GM10266 (cell line): ENCODE results near the gene NPC1.
"Not testable (repeated sequence)": the region's sequence is repeated elsewhere in the genome, so short reads cannot be mapped to it uniquely, and the experiment has no call there.

Experiments used
- DNase-seq: peaks from one replicate; pipeline ENCODE4 v3.0.0; 2012; ENCODE audit errors: extremely low spot score
- CTCF ChIP-seq: IDR thresholded peaks from 2 replicates; pipeline ENCODE4 v1.5.1; 2012; ENCODE audit warnings: mild to moderate bottlenecking, low read depth; ENCODE audit not compliant: control insufficient read depth, insufficient read depth; ENCODE audit errors: missing control alignments

Gene NPC1

DNA sequence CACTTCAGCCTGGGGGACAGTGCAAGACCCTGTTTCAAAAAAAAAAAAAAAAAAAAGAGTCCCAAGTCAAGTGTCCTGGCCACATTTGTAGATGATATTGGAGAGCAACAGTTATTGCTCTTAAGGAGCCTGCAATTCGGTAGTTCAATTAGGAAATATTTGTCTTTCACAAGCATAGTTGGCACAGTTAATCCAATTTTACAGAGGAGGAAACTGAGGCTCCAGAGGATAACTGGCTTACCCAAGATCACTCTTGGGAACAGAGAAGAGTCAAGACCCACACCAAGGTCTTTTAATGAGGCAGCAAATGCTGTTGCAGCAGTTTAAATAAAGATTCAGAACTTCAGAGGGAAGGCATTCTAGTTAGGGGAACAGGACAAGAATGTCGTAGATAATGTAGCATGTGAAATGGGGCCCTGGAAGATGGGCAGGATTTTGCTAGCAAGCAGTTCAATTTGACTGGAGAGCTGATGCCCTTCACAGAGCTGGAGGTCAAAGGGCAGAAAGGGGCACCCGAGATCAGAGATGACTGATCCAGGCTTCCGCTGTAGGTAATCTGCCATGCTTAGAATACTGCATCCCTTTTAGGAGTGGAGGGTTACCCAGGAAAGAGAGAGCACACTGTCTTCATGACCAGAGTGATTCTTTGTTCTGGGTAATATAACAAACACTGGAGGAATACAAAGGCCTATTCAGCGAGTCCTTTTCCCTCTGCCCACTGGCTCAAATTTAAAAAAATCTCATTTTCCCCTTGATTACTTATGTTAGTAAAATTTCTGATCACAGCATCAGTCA, 3.0 kb downstream of the NPC1 start:
- TF ChIP-seq CTCF, result no peak

DNA sequence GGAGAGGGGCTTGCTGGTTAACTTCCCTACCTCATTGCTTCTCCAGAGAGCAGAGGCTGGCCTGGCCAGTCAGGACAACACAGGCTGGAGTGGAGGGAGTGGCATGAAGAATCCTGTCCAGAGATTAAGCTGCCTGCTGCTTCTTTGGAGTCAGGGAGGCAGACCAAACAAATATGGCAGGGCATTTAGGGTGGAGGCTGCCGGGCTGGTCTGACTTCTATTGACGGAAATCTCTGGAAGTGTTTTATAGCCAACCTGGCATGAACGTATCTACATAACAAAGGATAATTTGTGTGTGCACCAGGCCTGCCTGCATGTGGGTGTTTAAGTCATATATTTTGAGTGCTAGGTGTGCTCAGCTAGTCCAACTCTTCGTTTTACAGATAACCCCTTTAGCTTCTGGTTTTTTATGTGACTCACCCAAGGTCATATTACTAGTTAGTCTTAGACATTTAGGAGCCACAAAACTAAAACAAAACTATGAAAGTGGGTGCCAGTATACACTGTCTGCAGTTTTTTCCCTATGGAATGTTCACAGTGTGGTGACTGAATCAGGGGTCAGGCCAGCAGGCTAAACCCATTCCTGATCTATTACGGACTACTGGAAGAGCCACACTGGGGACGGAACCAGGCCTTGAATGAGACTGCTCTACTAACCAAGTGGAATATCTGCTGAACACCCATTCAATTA, 5.5 kb downstream of the NPC1 start:
- DNase-seq, result no peak

More for the DNA sequence above, 3.0 kb downstream of the NPC1 start:
- DNase-seq, result no peak

GRCh38 chr18:23578891-23579653, 7.2 kb downstream of the NPC1 start:
- TF ChIP-seq CTCF, result no peak
- DNase-seq, result no peak

More for the DNA sequence above, 5.5 kb downstream of the NPC1 start:
- no peak for TF ChIP-seq CTCF

DNA sequence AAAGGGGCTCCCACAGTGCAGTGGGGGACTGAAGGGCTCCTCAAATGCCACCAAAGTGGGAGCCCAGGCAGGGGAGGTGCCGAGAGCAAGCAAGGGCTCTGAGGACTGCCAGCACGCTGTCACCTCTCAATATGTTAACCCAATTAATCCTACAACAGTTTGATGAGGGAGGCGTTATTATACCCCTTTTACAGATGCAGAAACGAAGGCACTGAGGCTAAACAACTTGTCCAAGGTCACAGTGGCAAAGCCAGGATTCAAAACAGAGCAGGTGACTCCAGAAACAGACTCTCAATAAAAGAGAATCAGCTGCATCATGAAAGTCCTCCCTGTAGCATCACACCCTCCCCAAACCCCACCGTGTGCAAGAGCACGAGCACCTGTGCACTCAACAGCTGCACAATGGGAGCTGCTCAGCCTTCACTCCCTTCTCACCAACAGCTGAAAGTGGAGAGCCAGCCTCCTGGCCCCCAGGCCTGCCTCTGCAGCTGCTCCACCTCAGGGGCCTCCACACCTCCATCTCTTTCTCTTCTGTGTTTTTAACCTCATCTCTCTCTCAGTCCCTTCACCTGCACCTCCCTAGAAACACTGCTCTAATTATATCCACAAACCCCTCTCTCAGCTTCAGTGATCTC, 8.1 kb downstream of the NPC1 start:
- TF ChIP-seq CTCF, result no peak
- no peak for DNase-seq

DNA sequence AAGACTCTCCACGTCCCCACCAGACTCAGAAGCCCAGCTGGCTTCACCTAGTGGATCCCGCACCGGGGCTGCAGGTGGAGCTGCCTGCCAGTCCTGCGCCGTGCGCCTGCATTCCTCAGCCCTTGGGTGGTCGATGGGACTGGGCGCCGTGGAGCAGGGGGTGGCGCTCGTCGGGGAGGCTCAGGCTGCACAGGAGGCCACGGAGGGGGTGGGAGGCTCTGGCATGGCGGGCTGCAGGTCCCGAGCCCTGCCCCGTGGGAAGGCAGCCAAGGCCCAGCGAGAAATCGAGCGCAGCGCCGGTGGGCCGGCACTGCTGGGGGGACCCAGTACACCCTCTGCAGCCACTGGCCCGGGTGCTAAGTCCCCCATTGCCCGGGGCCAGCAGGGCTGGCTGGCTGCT, 8.8 kb downstream of the NPC1 start:
- not testable (repeated sequence) for DNase-seq

DNA sequence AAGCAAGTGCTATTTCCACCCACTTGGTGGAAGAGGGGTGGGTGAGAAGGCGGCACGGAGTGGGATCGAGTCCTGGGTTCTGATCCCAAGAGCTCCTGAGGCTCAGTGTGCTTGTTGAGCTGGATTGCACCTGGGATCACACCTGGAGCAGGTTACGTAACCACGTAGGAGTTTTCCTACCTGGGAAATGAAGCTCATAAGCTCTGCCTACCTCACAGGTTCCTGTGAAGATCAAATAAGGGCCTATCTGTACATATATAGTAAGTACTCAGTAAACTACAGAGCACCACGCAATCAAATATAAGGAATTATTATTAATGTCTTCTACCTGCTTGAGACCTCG, 11.0 kb downstream of the NPC1 start:
- no peak for TF ChIP-seq CTCF
- DNase-seq, result no peak

DNA sequence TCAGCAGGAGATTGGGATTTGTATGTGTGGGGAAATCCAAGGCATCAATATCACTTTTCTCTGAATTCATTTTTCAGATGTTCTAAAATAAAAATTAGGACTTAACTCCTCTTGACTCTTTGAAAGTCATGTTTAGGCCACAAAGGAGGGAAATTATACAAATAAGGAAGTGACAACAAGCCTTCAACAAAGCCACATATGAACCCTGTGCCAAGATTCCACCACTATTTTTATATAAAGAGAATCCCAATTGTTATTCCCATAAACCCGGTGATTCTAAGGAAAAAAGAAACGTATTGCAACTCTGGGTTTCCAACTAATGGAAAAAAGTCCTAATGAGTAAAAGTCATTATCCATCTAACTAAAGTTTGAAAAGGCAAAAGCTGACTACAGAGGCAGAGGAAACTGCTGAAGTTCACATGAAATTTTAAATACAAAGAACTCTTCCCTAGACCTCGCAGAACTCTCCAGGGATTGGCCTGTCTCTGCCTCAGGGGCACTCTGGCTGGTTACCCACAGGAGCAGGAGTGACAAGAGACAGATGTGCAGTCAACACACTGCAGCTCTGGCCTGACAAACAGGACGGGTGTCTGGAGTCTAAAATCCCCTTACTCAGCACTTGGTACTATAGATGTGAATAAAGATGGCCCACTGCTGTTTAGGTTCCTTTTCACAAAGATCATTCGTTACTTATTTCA, 11.5 kb downstream of the NPC1 start:
- no peak for TF ChIP-seq CTCF
- no peak for DNase-seq
